Measurements from ENCODE around the gene PRSS22. TPM values are rescaled to one million over a fixed set of nuclear protein-coding genes. Genes with fewer than 3 reads are reported as not detected.

The PRSS22 gene
- total and polyA plus RNA-seq, 2 donors from 2014 or later, result 11.0 to 30.8 TPM

- Histone ChIP-seq H3K27me3 (ENCODE audit: control insufficient read depth, insufficient read depth, low read length) (peaks cover 2% of the 10 kb centered on the region), H3K36me3 (ENCODE audit: control insufficient read depth in 2 of 3, insufficient read depth in 3 of 3, low read length in 3 of 3) (no peaks in the 10 kb centered on the region), H3K9me3 (ENCODE audit: control insufficient read depth in 2 of 3, insufficient read depth in 1 of 3, low read length in 3 of 3) (no peaks in the 10 kb centered on the region), H3K4me3 (ENCODE audit: low read length in 3 of 3) (no peak overlapping the region), H3K9ac (ENCODE audit: low read length in 3 of 3) (no peak overlapping the region), H3K4me1 (ENCODE audit: control insufficient read depth in 2 of 3, insufficient read depth in 2 of 3, low read depth in 1 of 3, low read length in 3 of 3) (peaks cover 0 to 4% (median 0%) of the 10 kb centered on the region in 3 donors), H3K27ac (ENCODE audit: low read depth in 2 of 2, low read length in 2 of 2) (no peak overlapping the region)
- intact Hi-C loops (cut with DNase I), result no loop called here
- no peak for TF ChIP-seq CTCF (IDR thresholded peaks at IDR 0.05; ENCODE audit: borderline replicate concordance, extremely low read depth, insufficient read depth)
- FAIRE-seq (no peak), DNase-seq (no peak)
Measured at GRCh38 chr16:2846511-2847310, 11.3 kb downstream of the PRSS22 start.

- Histone ChIP-seq H3K4me1 (ENCODE audit: control insufficient read depth in 2 of 3, insufficient read depth in 2 of 3, low read depth in 1 of 3, low read length in 3 of 3) (peaks cover 0 to 4% (median 0%) of the 10 kb centered on the region in 3 donors), H3K27me3 (ENCODE audit: control insufficient read depth, insufficient read depth, low read length) (peaks cover 2% of the 10 kb centered on the region), H3K36me3 (ENCODE audit: control insufficient read depth in 2 of 3, insufficient read depth in 3 of 3, low read length in 3 of 3) (no peaks in the 10 kb centered on the region), H3K4me3 (ENCODE audit: low read length in 3 of 3) (no peak overlapping the region), H3K9me3 (ENCODE audit: control insufficient read depth in 2 of 3, insufficient read depth in 1 of 3, low read length in 3 of 3) (no peaks in the 10 kb centered on the region), H3K9ac (ENCODE audit: low read length in 3 of 3) (no peak overlapping the region), H3K27ac (ENCODE audit: low read depth in 2 of 2, low read length in 2 of 2) (no peak overlapping the region)
- TF ChIP-seq CTCF (IDR thresholded peaks at IDR 0.05; ENCODE audit: borderline replicate concordance, extremely low read depth, insufficient read depth), result no peak
- FAIRE-seq (no peak), DNase-seq (no peak)
- intact Hi-C loops (cut with DNase I), result no loop called here
Measured at GRCh38 chr16:2845116-2845515, 12.9 kb downstream of the PRSS22 start.

- intact Hi-C loops (cut with DNase I), result no loop called here
- no peak for TF ChIP-seq CTCF (IDR thresholded peaks at IDR 0.05; ENCODE audit: borderline replicate concordance, extremely low read depth, insufficient read depth)
- Histone ChIP-seq H3K9ac (ENCODE audit: low read length in 3 of 3) (no peak overlapping the region), H3K9me3 (ENCODE audit: control insufficient read depth in 2 of 3, insufficient read depth in 1 of 3, low read length in 3 of 3) (no peaks in the 10 kb centered on the region), H3K27me3 (ENCODE audit: control insufficient read depth, insufficient read depth, low read length) (no peaks in the 10 kb centered on the region), H3K4me3 (ENCODE audit: low read length in 3 of 3) (no peak overlapping the region), H3K4me1 (ENCODE audit: control insufficient read depth in 2 of 3, insufficient read depth in 2 of 3, low read depth in 1 of 3, low read length in 3 of 3) (peaks cover 0 to 4% (median 0%) of the 10 kb centered on the region in 3 donors), H3K27ac (ENCODE audit: low read depth in 2 of 2, low read length in 2 of 2) (no peak overlapping the region), H3K36me3 (ENCODE audit: control insufficient read depth in 2 of 3, insufficient read depth in 3 of 3, low read length in 3 of 3) (no peaks in the 10 kb centered on the region)
- no peak for FAIRE-seq
- DNase-seq, result no peak
Measured at GRCh38 chr16:2843526-2843925, 14.4 kb downstream of the PRSS22 start.

Data from kidney (tissue), 14 donors.